GM19035 (cell line): ENCODE results near the gene MMP15.
A peak's percentile ranks its signal among the peaks of the same experiment; 100 is the strongest.
"Not testable (repeated sequence)": the region's sequence is repeated elsewhere in the genome, so short reads cannot be mapped to it uniquely, and the experiment has no call there.

Experiments used
- ATAC-seq: cut with Tn5 transposase; IDR thresholded peaks from one replicate; pipeline ENCODE4 v1.9.1; 2021; ENCODE audit not compliant: unreplicated experiment

MMP15 gene

GRCh38 chr16:58025351-58026138 is at the start of gene MMP15:
Gene MMP15, plus strand, starts transcription at chr16:58025754. Its CDS starts 597 bp downstream, at chr16:58026351.
- peak; percentile 53 for ATAC-seq

DNA sequence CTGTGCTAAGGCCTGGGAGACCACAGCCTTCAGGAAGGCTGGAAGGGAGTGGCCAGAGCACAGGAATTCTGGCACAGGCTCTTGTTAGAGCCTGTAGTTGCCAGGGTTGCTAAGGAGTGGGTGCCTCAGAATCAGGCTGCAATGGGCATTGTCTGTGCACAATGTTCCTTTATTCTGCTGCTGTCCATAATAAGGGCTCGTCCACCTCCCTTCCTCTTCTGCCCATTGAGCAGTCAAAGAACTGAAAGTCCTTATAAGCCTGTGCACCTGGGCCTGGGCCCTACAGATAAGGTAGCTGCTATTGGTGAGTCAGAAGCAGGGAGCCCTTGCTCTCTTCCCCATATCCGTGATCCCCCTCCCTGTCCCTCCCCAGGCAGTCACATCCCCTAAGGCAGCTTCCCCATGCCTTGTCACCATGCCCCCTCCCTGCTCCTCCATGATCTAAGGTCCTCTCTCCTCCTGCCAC is 49.2 kb upstream of the MMP15 start:
- no peak for ATAC-seq

DNA sequence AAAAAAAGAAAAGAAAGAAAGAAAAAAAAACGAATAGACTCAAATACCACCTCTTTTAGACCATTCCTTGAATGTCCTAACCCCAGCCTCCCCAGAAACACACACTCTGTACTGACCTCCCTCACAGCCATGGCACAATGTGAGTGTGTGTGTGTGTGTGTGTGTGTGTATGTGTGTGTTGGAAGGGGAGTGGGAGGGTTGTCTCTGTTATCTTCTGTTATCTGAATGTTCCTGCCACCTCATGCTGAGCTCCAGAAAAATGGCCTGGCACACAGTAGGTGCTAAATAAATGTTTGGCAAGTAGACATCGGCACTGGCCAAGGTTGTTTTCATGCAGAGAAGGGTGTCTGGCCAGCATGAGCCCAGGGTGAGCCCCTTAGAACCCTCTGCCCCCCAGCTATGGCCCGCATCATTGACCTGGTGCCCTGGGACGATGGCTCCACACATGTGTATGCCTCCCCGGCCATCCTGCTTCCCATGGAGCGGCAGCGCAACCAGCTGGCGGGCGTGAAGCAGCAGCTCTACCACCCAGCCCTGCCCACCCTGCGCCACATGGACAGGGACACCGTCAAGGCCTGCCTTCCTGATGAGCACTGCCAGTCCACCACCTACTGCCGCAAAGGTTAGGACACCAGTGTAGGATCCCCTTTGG is 48.0 kb upstream of the MMP15 start:
- ATAC-seq, result no peak

- ATAC-seq, result not testable (repeated sequence)
These were observed 47.5 kb upstream of the MMP15 start for GRCh38 chr16:57978070-57978465.

DNA sequence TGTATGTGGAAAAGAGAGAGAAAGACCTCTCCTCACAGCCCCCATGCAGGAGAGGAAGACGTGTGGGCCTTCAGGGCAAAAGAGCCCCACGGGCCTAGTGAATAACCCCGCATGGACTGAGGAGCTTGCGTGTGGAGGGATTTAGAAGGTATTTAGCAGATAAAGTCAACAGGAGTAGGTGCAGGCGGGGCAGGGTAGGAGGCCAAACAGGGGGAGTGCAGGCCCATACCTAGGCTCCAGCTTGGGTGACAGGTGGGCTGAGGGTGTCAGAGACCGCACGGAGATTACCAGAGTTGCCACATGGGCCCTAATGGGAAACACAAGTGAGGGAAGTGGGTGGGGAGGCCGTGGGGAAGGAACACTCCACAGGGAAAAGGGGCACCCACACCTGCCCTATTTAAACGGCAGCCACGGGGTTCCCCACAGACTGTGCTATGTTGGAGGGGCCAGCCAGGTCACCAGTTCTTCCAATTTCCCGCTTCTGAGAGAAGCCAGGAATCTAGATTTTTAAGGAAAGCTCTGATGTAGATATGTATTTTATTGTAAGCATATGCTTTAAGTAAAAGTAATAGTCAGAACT is 46.5 kb upstream of the MMP15 start:
- no peak for ATAC-seq

DNA sequence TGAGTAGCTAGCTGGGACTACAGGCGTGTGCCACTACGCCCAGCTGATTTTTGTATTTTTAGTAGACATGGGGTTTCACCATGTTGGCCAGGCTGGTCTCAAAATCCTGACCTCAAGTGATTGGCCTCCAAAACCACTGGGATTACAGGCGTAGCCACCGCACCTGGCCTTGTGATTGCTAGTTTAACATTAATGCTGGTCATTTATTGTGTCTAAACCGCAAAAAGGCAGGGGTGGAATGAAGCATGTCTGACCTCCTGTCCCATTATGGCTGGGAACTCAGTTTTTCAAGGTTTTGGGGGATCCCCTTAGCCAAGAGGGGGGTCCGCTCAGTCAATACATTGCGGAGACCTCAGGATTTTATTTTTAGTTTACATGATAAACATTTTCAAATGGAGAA is 43.9 kb upstream of the MMP15 start:
- ATAC-seq, result no peak

- no peak for ATAC-seq
These were observed 43.2 kb upstream of the MMP15 start for GRCh38 chr16:57982385-57982784.

- ATAC-seq, result peak; percentile 76
These were observed 40.9 kb upstream of the MMP15 start for GRCh38 chr16:57984443-57985203.

DNA sequence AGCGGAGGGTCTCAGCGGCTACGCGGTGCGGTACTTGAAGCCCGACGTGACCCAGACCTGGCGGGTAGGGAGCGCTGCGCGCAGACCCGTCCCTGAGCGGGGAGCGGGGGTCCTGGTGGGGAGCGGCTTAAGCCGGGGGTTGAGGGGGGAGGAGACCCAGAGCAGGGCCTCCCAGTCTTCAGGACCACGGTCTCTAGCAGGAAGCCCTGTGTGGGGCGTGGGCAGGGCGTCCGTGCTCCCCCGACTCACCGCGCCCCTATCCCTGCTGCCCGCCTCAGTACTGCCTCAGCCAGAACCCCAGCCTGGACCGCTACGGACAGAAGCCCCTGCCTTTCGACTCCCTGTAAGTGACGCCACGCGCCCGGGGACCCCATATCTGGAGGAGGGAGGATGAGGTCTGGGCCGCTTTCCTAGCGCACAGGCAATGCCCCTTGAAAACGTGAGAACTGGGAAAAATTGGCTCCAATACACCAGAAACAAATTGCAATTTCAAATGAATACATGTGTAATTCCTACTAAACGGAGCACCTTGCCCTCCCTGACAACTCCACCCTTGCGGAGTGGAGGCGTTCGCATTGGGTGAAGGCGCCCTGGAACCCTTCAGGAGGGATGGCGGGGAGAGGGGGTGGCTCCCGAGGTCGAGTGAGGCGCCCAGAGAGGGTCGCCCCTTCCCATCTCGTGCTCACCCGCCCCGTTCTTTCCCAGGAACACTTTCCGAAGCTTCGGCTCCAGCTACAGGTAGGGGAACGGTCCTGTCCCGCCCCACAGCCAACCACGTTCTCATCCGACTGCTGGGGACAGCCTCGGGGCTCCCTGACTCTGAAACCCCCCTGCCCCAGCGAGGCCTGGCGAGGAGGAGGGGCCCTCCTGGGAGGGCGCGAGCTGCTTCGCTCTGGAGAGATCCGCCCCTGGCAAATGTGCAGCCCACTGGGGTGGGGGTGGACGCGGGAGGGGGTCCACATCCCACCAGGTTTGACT is 40.1 kb upstream of the MMP15 start:
- peak; percentile 9 for ATAC-seq

- ATAC-seq, result no peak
These were observed 39.4 kb upstream of the MMP15 start for GRCh38 chr16:57986196-57986595.

- no peak for ATAC-seq
These were observed 37.9 kb upstream of the MMP15 start for GRCh38 chr16:57987441-57988177.

DNA sequence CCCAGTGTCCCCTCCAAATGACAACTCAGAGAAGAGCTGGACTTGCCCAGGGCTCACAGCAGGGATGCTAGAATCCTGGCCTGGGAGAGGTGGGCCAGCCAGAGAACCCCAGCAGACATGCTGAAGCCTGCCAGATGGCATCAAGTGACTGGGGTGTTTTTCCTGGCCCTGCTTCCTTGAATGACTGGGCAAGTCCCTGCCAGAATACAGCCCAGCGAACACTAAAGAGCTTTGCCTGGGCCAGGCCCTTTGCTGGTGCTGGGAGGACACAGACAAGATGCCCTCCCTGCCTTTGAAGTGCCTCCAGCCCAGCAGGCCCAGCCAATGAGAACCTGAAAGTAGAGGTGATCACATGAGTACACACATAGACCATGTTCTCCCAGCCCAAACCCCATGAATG is 36.6 kb upstream of the MMP15 start:
- no peak for ATAC-seq

DNA sequence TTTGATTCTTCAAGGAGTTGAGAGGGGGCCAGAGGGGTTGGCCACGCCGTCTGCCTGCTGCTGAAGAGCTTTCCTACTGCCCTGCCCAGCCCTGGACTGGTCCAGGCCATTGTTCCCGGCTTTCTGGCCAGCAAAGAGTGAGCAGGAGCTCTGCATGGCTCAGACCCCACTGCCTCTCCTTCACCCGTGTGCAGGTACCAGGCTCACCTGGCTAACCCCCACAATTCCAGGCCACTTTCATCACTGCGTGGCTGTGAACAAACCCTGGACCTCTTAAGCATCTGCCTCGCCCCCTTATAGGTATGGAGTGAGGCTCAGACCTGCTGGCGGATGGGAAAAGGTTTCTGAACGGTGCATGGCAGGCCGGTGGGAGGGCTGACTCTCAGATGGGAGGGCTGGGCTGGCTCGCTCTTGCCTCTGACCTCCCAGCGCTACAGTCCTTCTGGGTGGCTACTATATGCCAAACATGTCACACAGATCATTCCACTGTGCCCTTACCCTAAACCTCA is 33.9 kb upstream of the MMP15 start:
- no peak for ATAC-seq

GRCh38 chr16:57992084-57992483 is 33.5 kb upstream of the MMP15 start:
- no peak for ATAC-seq

DNA sequence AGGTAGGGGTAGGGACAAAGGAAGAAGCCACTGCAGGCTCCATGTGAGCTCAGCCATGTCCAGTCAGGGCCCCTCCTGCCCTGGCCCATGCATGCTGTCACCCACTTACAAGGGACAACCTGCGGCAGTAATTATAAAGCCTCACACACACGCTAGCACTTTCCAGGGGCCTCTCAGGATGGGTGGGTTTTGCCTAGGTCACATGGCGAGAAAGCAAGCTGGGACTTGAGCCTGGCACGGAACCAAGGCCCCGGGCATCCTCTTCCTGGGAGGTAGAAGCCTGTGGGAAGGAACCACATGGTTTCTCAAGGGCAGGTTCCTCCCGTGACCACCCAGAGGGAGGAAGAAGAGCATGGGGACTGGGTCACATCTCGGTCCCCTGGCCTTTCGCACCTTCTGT is 32.1 kb upstream of the MMP15 start:
- no peak for ATAC-seq

DNA sequence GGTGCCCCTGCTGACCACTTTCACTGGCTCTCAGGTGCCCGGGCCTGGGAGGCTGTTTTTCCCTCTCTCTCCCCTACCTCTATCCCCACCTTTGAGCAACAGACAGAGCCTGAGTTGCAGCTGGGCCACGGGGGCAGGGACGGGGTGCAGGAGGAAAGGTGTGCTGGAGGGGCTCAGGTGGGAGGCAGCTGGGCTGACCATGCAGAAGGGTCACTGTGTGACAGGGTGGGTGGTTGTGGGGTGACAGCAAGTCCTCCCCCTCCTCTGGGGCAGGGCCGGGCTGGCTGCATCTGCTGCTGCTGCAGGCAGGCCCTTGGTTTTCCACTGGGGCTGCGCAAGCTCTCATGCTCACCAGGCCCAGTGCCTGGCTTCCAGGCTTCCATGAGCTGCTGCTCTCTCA is 31.7 kb upstream of the MMP15 start:
- no peak for ATAC-seq

GRCh38 chr16:57994361-57994760 is 31.2 kb upstream of the MMP15 start:
- ATAC-seq, result no peak

- peak; percentile 54 for ATAC-seq
These were observed 30.8 kb upstream of the MMP15 start for GRCh38 chr16:57994778-57995177.

GRCh38 chr16:57995721-57996405 is 29.7 kb upstream of the MMP15 start:
- no peak for ATAC-seq
